ENCODE data around the gene FPR1.

Gene FPR1

GRCh38 chr19:51784109-51784785, 32.6 kb upstream of the FPR1 start:
- no peak for TF ChIP-seq EP300 (IDR thresholded peaks at IDR 0.05; ENCODE audit: borderline replicate concordance)
- TF ChIP-seq ZBTB7A (IDR thresholded peaks at IDR 0.05; ENCODE audit: low read depth) = no peak
- TF ChIP-seq REST (IDR thresholded peaks at IDR 0.05; ENCODE audit: low read depth) = no peak
- no peak for TF ChIP-seq CREB1 (IDR thresholded peaks at IDR 0.05; ENCODE audit: low read depth)
- no peak for TF ChIP-seq YY1 (IDR thresholded peaks at IDR 0.05; ENCODE audit: low read depth)
- TF ChIP-seq FOXM1 (IDR thresholded peaks at IDR 0.05; ENCODE audit: borderline replicate concordance, low read depth) = no peak
- TF ChIP-seq RAD21 (IDR thresholded peaks at IDR 0.05; ENCODE audit: low read depth) = no peak
- no peak for TF ChIP-seq TCF12 (IDR thresholded peaks at IDR 0.05; ENCODE audit: low read depth)
- no peak for TF ChIP-seq TAF1 (IDR thresholded peaks at IDR 0.05; ENCODE audit: low read depth)
- TF ChIP-seq CEBPB (IDR thresholded peaks at IDR 0.05) = no peak
- TF ChIP-seq MAX (IDR thresholded peaks at IDR 0.05) = no peak
- no peak for TF ChIP-seq EGR1 (IDR thresholded peaks at IDR 0.05)
- TF ChIP-seq NFIC (IDR thresholded peaks at IDR 0.05) = no peak

- TF ChIP-seq RAD21 (IDR thresholded peaks at IDR 0.05; ENCODE audit: low read depth) (0 out of 2 replicates have a peak, but pooled peaks have one; percentile 38), CREB1 (IDR thresholded peaks at IDR 0.05; ENCODE audit: low read depth) (no peak)
Observed at GRCh38 chr19:51783372-51783771, 31.7 kb upstream of the FPR1 start.

GRCh38 chr19:51781999-51782398, 30.3 kb upstream of the FPR1 start:
- no peak for TF ChIP-seq TCF12 (IDR thresholded peaks at IDR 0.05; ENCODE audit: low read depth)
- no peak for TF ChIP-seq USF1 (IDR thresholded peaks at IDR 0.05)
- TF ChIP-seq TAF1 (IDR thresholded peaks at IDR 0.05; ENCODE audit: low read depth) = no peak
- no peak for TF ChIP-seq CEBPB (IDR thresholded peaks at IDR 0.05)
- no peak for TF ChIP-seq EGR1 (IDR thresholded peaks at IDR 0.05)
- no peak for TF ChIP-seq FOXM1 (IDR thresholded peaks at IDR 0.05; ENCODE audit: borderline replicate concordance, low read depth)
- TF ChIP-seq YY1 (IDR thresholded peaks at IDR 0.05; ENCODE audit: low read depth) = no peak
- no peak for TF ChIP-seq ZBTB7A (IDR thresholded peaks at IDR 0.05; ENCODE audit: low read depth)

- TF ChIP-seq REST (IDR thresholded peaks at IDR 0.05; ENCODE audit: low read depth) (no peak), TAF1 (IDR thresholded peaks at IDR 0.05; ENCODE audit: low read depth) (no peak), NFIC (IDR thresholded peaks at IDR 0.05) (no peak), MAX (IDR thresholded peaks at IDR 0.05) (no peak), TEAD4 (IDR thresholded peaks at IDR 0.05) (no peak), EP300 (IDR thresholded peaks at IDR 0.05; ENCODE audit: borderline replicate concordance) (no peak), USF1 (IDR thresholded peaks at IDR 0.05) (no peak), CREB1 (IDR thresholded peaks at IDR 0.05; ENCODE audit: low read depth) (no peak), TCF12 (IDR thresholded peaks at IDR 0.05; ENCODE audit: low read depth) (no peak), RAD21 (IDR thresholded peaks at IDR 0.05; ENCODE audit: low read depth) (no peak), CEBPB (IDR thresholded peaks at IDR 0.05) (no peak), EGR1 (IDR thresholded peaks at IDR 0.05) (no peak), ZBTB7A (IDR thresholded peaks at IDR 0.05; ENCODE audit: low read depth) (no peak), YY1 (IDR thresholded peaks at IDR 0.05; ENCODE audit: low read depth) (no peak), FOXM1 (IDR thresholded peaks at IDR 0.05; ENCODE audit: borderline replicate concordance, low read depth) (no peak)
Observed at GRCh38 chr19:51780270-51780669, 28.6 kb upstream of the FPR1 start.

- TF ChIP-seq REST (IDR thresholded peaks at IDR 0.05; ENCODE audit: low read depth) (no peak), TAF1 (IDR thresholded peaks at IDR 0.05; ENCODE audit: low read depth) (no peak)
Observed at GRCh38 chr19:51779703-51780102, 28.0 kb upstream of the FPR1 start.

Measured in Ishikawa (cell line).